Mucosa of gallbladder (tissue), 1 donor: ENCODE data around the gene POU2AF3. TPM values are rescaled to one million over a fixed set of nuclear protein-coding genes. Genes with fewer than 3 reads are reported as not detected.
"Not testable (repeated sequence)": the region's sequence is repeated elsewhere in the genome, so short reads cannot be mapped to it uniquely, and the experiment has no call there.

Experiments
- DNase-seq: peaks from one replicate; pipeline ENCODE4 v3.0.0-alpha.2; 2020; ENCODE audit warnings: low spot score
- total RNA-seq: library from RNA; stranded (reverse); gene quantifications from one replicate; pipeline ENCODE4 v1.2.1, GENCODE V29; 2021
- donor health status: DM: no; HTN: no; CAD: no.

POU2AF3 gene, protein sequence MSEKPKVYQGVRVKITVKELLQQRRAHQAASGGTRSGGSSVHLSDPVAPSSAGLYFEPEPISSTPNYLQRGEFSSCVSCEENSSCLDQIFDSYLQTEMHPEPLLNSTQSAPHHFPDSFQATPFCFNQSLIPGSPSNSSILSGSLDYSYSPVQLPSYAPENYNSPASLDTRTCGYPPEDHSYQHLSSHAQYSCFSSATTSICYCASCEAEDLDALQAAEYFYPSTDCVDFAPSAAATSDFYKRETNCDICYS
- 14.0 TPM for total RNA-seq

DNA sequence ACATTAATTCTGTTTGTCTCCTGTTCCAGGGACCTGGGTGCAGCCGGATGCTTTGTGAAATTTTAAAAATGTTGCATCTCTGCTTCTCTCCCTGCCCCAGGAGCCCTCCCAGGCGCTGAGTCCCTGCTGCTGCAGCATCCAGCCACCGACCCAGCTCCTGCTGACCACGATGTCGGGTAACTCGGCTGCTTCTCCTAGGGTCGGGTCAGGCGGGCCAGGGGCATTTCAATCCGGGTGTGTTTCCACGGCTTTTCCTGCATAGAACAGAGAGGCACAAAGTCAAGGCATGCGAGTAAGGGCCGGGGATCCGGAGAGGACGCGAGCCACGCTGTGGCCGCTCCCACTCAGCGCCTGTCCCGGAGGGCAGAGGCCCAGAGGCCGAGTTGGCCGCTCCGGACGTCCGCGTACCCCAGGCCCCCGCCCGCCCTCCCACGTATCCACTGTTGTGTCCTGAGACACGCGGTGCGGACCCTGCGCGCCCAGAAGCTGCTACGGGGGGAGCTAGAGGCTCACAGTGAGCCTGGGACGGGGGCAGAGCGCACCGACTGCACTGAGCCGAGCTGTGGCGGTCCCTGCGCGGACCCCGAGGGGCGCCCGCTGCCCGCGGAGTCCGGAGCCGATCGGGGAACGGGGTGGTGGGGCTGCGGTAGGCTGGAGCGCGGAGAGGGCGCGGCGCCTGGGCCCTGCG, at the start of gene POU2AF3:
Gene POU2AF3 (plus strand): TSS at position 134 of the 688 bp plus-strand sequence. CDS start 36 bp downstream, at position 170.
- no peak for DNase-seq

DNA sequence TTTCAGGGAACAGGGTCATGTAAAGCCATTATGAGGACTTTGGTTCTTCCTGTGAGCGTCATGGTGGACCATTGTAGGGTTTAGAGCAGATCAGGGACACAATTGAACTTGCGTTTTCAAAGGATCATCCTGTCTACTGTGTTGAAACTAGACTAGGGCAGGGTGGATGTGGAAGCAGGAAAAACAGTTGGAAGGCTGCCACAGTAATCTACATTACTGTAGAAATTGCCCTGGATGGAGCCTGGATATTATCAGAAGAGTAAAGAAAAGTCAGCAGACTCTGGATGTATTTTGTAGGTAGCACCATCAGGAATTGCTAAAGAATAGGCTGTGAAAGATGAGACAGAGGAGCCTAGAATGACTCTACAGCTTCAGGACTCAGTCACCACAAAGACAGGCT, 47.4 kb upstream of the POU2AF3 start:
- no peak for DNase-seq

DNA sequence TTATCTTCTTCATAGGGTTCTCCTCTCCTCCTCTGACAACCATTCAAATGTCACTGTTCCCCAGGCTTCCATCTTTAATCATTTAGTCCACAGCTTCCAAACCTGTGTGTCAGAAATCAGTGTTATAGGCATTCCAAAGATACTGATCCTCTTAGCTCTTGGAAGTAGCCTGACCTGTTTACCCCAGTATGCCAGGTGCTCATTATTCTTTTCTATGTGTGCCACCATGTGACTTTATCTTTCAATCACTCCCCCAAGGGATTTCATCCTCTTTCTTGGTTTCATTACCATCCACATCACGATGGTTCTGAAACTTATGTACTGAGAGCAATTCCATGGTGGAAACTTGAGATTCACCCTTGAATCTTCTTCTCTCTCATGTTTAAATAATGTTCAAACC, 45.2 kb upstream of the POU2AF3 start:
- no peak for DNase-seq

DNA sequence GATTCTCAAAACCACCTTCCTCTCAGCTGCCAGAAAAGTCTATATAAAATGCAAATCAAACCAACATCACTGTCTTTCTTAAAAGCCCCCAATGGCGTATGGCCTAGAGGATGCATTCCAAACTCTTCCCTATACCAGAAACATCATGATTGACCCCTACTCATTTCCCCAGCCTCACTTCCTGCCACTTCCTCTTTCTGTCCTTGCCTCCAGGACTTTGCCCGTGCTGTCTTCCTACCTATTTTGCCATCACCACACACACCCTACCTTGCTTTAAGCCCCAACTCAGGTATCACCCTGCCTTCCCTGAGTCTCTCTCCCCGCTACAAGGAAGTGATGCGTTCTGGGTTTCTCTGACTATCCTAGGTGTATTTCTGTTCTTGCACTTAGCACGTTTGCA, 44.7 kb upstream of the POU2AF3 start:
- DNase-seq, result no peak

DNA sequence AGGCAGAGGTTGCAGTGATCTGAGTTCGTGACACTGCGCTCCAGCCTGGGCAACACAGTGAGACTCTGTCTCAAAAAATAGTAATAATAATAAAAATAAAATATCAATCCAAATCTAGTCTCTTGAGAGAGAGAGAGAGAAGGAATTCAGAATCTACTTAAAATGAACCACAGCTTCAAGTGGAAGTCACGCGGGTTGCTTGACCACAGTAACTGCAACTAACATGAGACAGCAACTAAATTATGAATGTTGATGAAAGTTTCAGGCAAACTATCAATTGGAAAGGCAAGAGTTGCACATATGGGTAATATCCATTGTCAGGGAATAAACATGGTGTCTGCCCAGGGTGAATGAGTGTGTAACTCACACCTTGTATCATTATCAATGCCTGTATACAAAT, 40.3 kb upstream of the POU2AF3 start:
- DNase-seq, result no peak

DNA sequence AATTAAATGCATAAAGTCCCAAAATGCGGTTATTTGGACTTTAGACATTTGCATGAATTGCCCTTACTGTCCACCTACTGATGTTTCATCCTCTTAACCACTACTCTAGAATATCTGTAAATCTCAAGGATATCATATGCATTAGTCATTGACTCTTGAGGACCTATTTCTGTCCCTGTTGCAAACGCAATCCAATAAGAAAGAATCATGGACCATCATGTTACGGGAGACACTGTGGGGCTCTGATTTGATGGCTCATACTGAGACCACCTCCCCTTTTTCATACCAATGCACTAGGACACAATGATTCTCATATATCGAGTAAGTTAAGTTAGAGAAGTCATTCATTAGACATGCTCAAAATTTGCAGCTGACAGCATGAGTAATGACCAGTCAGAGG, 38.5 kb upstream of the POU2AF3 start:
- DNase-seq, result no peak

DNA sequence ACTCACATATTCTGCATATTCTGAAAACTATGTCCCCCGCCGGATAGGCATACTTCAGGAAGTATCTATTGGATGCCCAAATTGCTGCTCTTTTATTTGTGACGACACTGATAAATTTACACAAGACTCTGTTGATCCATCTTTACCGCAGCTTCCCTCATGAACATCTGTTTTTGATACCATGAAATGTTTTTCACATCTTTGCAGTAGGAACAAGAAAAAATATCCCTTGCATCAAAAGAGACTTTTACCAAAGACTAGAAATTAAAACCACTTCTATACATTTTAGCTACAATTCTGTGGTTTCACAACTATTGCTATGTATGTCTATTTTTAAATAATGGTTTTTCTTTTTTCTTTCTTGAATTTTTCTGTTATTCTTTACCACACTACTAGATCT, 37.5 kb upstream of the POU2AF3 start:
- DNase-seq, result no peak

DNA sequence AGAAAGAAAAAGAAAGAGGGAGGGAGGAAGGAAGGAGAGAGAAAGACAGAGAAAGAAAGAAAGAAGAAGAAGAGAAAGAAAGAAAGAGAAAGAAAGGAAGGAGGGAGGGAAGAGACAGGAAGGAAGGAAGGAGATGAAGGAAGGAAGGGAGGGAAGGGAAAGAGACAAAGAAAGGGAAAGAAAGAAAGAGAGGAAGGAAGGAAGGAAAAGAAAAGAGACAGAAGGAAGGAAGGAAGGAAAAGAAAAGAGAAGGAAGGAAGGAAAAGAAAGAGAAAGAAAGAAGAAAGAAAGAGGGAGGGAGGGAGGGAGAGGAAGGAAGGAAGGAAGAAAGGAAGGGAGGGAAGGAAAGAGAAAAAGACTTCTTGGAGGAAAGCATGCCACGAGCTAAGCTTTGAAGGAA, 33.7 kb upstream of the POU2AF3 start:
- no peak for DNase-seq

DNA sequence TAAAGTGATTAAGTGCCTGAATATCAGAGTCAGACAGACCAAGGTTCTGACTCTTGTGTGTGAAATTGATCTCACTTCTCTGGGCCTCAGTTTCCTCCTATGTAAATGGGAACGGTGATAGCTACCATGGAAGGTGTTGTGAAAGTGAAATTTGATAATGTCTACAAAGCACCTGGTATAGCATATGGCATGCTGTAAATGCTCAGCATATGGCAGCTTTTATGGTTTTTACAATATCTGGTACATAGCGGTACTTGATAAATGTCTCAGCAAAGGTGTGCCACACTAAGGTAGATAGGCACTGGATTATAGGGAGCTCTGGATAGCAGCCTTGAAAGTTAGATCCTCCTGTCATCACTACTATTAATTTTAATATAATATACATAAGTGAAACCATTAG, 32.9 kb upstream of the POU2AF3 start:
- no peak for DNase-seq

DNA sequence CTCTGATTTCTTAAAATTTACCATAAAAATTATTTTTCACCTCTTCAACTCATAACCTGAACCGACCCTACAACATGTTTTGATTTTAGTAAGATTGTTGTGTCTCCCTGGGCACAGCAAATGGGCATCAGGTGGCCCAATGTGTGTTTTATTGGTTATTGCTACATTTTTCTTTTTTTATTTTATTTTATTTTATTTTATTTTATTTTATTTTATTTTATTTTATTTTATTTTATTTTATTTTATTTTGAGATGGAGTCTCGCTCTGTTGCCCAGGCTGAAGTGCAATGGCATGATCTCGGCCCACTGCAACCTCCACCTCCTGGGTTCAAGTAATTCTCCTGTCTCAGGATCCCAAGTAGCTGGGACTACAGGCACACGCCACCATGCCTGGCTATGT, 30.0 kb upstream of the POU2AF3 start:
- not testable (repeated sequence) for DNase-seq

DNA sequence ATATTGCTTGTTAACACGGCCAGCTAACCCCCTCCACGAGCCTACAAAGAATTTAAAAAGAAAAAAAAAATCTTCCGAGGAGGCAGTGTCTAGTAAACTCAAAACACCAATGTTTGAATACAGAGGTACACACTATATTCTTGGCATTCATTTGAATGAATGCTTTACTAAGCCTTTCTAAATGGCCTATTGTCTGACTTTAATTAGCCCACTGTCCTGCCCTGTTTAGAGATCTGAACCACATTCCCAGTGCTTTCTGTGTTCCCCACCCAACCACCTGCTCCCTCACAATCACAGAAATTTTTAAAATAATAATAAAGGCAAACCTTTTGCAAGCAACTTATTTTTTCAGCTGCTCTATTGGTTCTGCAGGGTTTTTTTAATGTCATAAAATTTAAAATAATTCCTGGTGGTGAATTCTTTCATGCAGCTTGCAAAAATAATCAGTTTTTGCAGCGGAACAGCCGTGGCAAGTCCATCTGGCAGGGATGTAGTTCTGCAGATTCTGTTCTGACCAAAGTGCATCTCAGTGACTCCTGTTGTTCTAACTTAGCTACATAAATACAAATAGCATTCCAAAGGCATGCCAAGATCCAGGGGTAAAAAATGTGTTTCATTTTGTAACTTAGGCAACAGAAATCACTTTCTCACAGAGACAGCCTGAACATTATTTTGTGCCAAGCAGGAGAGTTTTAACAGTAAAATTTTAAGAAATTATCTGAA, 29.0 kb upstream of the POU2AF3 start:
- DNase-seq, result no peak

DNA sequence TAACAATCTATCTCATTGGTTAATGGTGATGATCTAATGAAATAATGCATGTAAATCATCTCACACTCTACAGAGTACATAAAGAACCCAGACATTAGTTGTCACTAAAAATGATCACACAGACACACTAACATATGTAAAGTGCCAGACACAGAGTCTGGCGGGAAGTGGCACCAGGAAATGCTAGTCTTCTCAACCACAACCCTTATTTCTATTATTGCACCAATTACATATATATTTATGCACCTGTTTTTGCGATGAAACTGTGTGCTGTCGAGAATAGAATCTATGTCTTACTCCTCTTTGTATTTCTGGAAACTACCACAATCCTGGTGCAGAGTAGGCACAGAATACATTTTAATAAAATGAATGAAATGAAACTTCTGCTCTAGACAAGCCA, 25.9 kb upstream of the POU2AF3 start:
- DNase-seq, result no peak

DNA sequence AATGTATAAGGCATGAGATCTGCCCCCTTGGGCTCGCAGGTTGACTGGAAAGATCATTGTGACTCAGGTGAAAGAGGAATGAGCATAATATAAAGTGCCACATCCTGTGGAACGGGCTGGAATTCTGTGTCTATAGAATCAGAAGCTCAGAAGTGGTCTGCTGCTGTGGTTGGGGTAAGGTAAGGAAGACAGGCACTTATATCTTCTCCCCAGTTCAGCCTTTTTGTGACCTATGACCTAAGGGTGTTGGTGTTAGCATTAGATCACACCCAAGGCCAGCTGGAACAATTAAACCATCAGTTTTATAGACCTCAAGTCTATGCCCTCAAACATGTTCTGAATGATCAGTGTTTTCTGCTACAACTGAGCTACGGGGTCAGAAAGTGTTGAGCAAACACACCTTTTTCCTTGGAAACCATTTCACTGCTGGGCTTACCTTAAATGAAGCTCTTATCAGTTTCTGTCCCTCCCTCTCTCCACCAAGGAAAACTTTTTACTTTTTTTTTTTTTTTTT, 15.7 kb upstream of the POU2AF3 start:
- no peak for DNase-seq

DNA sequence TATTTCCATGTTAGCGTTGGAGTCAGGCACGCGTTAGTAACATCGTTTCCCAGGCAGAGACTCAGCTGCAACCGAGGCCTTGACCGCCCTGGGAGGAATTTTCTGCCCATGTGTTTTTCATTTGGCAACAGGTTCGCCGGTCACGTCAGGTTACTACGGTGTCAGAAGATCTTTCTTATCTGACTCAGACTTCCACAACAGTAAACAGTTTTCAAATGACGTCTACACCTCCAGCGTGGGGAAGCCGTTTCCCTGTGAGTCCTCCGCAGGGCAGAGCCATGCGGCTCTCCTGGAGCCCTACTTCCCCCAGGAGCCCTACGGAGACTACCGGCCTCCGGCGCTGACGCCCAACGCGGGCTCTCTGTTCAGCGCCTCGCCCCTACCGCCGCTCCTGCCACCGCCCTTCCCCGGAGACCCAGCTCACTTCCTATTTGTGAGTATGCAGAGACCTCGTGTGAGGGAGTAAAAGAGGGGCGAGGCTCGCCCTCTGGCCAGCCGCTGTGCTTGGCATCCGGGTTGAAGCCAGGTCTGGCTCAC, 14.3 kb upstream of the POU2AF3 start:
- DNase-seq, result peak; percentile 73

DNA sequence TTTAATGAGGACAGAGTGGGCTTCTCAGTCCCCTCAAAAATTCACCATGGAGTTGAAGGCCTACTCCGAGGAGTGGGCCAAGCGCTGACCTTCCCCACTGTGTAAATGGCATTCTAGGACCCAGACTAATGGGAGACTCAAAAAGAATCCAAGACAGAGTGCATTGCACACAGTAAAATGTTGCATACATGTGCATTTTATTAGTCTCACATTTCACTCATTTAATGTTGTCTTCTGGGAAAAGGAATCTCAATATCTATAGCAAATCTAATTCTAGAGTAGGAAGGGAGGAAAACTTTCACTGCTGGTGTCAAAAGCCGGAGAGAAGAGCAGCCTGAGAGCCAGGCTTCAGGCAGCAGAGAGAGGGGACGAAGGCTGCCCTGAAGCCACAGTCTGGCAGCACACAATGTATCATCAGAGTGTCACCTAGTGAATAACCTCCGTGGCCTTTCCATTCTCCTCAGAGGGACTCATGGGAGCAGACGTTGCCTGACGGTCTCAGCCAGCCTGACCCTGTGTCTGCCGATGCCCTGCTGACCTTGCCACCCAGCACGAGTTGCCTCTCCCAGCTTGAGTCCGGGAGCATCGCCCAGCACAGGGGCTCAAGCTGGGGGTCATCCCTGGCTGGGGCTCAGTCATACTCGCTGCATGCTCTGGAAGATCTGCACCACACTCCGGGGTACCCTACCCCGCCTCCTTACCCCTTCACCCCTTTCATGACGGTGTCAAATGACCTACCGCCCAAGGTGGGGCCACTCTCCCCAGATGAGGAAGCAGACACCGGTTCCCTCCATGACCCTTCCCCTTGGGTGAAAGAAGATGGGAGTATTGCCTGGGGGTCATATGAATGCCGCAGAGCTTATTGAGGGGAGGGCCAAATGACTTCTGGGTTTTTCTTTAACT, 12.9 kb upstream of the POU2AF3 start:
- DNase-seq, result no peak

DNA sequence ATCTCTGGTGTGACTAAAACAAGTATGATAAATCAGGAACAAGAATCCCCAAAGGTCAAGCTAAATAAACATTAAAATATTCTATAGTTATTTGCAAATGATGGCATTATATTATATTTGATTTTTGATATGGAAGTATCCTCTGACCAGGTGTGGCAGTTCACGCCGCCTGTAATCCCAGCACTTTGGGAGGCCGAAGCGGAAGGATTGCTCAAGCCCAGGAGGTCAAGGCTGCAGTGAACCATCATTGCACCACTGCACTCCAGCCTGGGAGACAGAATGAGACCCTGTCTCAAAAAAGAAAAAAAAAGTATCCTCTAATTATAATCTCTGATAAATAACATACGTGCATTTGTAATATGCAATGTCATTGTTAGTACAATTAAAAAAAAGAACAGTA, 6.6 kb upstream of the POU2AF3 start:
- no peak for DNase-seq

DNA sequence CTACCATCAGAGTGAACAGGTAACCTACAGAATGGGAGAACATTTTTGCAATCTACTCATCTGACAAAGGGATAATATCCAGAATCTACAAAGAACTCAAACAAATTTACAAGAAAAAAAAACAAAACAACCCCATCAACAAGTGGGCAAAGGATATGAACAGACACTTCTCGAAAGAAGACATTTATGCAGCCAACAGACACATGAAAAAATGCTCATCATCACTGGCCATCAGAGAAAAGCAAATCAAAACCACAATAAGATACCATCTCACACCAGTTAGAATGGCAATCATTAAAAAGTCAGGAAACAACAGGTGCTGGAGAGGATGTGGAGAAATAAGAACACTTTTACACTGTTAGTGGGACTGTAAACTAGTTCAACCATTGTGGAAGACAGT, 5.9 kb upstream of the POU2AF3 start:
- not testable (repeated sequence) for DNase-seq

DNA sequence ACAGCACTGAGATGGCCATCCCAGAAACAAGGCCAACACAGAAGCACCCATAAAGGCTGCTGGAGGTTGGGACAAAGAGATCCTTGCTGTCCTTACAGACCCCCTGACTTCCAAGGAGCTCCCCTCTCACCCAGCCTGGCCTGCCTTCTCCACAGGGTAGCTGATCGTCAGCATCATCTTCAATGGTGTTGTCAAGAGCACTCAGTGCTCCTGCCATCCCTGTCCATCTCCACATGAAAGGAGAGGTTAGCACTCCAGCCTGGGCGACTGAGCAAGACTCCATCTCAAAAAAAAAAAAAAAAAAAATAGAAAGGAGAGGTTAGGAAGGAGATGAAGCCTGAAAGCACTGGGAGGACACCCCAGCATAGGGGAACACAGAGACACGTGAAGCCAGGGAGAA, 2.1 kb upstream of the POU2AF3 start:
- no peak for DNase-seq

DNA sequence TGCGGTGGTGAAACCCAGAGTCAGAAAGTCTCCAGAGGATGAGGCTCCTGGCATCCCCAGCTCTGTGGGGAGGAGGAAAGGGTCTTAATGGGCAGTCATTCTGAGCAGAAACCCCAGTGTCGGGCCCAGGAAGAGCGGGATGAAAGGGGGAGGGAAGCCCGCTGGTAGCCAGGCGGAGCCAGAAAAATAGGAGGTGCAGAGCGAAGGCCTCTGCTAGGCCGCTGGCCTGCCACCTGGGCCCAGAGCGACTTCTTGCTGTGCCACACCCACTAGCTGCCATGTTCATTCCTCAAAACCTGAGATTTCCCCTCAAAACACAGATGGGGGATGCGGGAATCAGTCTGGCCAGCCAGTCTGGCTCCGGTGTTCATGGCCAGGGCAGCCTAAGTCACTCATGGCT, 650 bp upstream of the POU2AF3 start:
- no peak for DNase-seq

DNA sequence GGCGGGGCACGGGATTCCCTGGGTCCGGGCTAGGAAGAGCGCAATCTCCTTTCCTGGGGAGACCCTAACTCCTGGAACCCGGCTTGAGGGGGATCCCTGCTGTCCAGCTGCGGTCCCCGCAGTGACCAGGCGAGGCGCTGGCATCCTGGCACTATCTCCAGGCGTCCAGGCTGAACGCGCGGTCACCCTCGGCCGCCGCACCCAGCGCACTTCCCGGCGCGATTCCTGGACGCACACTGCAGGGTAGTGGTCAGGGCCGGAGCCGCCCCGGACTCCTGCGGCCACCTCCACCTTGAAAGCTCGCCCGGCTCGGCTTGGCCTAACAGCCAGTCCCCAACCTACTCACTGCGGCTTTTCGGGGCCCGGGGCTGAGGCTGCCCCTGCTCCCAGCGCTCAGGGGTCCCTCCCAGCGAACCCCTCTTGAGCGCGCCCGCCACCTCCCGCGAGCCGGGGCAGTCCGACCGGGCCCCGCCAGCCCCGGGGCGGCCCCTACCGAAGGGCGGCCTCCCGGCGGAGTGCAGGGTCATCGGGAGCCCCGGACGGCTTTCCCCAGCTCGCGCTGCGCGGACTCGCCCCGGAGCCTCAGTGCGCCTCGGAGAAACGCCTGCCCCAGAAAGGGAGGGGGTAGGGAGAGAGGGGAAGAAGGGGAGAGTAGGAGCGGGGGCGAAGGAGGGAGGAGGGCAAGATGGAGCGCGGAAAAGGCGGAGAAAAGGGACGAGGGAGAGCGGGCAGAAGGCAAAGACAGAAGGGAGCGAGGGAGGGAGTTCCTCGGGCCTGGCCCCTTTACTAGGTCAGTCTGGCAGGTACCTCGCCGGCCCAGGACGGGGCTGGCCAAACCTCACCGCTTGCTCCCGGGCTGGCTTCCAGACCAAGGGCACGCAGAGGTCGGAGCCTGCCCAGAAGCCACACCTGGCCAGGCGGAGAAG, 1.0 kb downstream of the POU2AF3 start:
- DNase-seq, result no peak
